Urinary bladder (tissue), 4 donors: ENCODE results near the gene GALNT17. TPM values are rescaled to one million over a fixed set of nuclear protein-coding genes. Genes with fewer than 3 reads are reported as not detected.
A peak's percentile ranks its signal among the peaks of the same experiment; 100 is the strongest.

Source experiments
- DNase-seq: peaks from one replicate; pipeline ENCODE4 v3.0.0-alpha.2; 2015; ENCODE audit errors: extremely low spot score
- H3K27ac ChIP-seq: one replicate; pipeline ENCODE4 v1.5.1; 2013; ENCODE audit warnings: low read depth, mild to moderate bottlenecking, moderate library complexity
- H3K36me3 ChIP-seq: one replicate; pipeline ENCODE4 v1.6.1; 2013; ENCODE audit warnings: mild to moderate bottlenecking, moderate library complexity; ENCODE audit not compliant: insufficient read depth
- H3K4me1 ChIP-seq: one replicate; pipeline ENCODE4 v1.6.1; 2013; ENCODE audit warnings: mild to moderate bottlenecking, moderate library complexity; ENCODE audit not compliant: insufficient read depth
- H3K4me3 ChIP-seq: one replicate; pipeline ENCODE4 v1.5.1; 2013; ENCODE audit warnings: low read depth, low read length
- WGBS: extraction: QIAGEN DNeasy Blood & Tissue Kit; methylation state at CpG from one replicate; pipeline ENCODE4 v1.1.7; 2013; 5-methylcytosine and 5-hydroxymethylcytosine counted together
- polyA plus RNA-seq: library from polyadenylated mRNA; stranded (reverse); fragments of 200-250 nt; gene quantifications from one replicate; pipeline ENCODE4 v1.2.3, GENCODE V29; 2013
- total RNA-seq: library from RNA; depleted of rRNA; stranded (reverse); fragments of >200 nt; gene quantifications from one replicate; pipeline ENCODE4 v1.2.3, GENCODE V29; 2014
- donor health status: healthy with polysubstance abuse.
- donor health status: healthy.

GALNT17 gene
- total and polyA plus RNA-seq, 2 donors: 27.0 to 45.8 TPM

DNA sequence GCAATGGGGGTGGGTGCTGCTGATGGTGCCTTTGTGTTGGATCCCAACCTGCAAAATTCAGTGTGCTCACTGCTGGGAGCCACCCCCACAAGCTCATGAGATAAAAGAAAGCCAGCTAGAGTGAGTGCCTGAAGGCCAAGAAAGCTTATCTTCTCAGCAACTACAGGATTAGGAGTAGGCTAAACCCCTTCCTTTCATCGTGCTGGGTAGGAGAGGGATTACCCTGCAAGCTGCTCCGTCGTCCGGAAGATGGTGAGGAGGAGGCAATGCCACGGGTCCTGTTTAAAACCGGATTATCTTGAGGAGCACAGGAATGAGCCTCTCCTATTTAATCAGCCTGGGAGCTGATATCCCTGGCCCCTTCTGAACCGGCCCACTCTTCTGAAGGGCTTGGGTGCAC is 258.0 kb downstream of the GALNT17 start:
- 42% methylated on average over 7 of the region's 7 CpGs for WGBS
- Histone ChIP-seq H3K4me3 (no peak overlapping the region), H3K4me1 (no peaks in the 10 kb centered on the region), H3K27ac (no peak overlapping the region), H3K36me3 (no peaks in the 10 kb centered on the region)
- no peak for DNase-seq

DNA sequence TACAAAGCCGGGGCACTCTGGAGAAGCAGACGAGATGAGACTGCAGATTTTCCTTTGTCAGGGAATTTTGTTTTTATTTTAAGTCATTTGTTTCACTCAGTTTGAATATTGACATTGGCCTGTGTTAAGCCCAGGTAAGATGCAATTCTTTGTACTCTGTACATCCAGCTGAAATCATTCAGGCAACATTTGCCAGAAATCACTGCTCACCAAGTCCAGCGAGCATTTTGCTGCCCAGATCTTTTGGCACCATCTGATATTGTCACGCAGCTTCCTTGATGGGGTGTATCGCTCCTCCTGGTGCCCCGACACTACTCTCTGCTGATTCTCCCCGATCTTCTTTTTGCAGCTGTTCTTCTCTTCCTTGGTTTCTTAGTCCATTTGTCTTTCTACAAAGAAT is 261.7 kb downstream of the GALNT17 start:
- no peaks in the 10 kb centered on the region for H3K4me1 ChIP-seq
- no peaks in the 10 kb centered on the region for H3K36me3 ChIP-seq
- no peak for DNase-seq
- 88% methylated on average over 7 of the region's 7 CpGs for WGBS
- H3K27ac ChIP-seq: no peak overlapping the region
- H3K4me3 ChIP-seq: no peak overlapping the region

DNA sequence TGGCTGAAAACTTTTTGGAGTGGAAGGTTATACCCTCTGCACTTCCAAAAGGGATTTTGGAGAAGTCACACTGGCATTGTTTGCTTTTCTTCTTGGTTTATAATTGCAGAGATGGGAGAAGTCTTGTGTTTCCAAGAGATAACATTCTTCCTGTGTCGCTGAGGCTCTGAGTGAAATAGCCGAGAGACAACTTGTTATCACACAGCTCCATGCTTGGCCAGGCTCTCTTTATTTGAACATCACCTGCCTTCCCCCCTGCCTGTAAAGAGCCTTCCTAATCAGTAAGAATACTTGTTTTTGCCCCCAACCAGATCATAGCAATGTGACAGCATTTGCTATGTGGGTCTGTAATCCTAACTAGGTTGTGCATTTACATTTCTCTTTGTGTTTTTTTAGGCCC is 270.7 kb downstream of the GALNT17 start:
- DNase-seq: no peak
- Histone ChIP-seq H3K27ac (no peak overlapping the region), H3K36me3 (no peaks in the 10 kb centered on the region), H3K4me1 (no peaks in the 10 kb centered on the region), H3K4me3 (no peak overlapping the region)
- WGBS: 60% methylated on average over 2 of the region's 2 CpGs

DNA sequence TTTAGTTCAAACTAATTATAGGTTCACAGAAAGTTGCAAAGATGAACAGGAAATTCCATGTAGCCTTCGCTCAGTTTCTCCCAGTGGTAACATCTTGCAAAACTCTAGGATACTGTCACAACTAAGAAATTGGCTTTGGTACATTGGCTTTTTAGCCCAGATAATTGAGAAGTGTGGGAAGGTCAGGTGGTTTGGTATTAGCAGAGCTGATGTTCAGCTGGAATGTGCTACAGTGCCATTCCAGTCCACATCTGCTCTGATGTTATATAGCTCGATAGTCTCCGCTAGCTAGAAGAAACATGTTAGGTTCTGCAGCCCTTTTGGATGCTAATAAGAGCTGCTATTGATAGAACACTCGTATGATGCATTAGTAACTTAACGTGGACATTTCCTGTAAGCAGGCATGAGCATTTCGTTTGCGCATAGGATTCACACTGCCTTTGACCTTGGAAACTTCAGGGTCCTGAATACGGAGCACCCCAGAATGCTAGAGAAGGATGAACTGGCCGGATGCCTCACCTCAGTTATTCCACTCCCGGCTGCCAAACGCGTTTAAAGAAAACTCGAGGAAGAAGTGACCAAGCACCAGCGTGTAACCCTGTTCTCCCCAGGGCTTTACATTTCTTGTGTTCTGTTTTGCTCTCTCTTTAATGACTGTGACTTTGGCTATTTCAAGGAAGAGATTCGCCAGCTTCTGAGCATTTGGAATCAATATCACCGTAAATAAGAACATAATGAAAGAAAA is 271.4 kb downstream of the GALNT17 start:
- WGBS: 82% methylated on average over 16 of the region's 16 CpGs
- no peak overlapping the region for H3K27ac ChIP-seq
- DNase-seq: no peak
- no peaks in the 10 kb centered on the region for H3K4me1 ChIP-seq
- no peaks in the 10 kb centered on the region for H3K36me3 ChIP-seq
- no peak overlapping the region for H3K4me3 ChIP-seq

- 86% methylated on average over 2 of the region's 2 CpGs for WGBS
- Histone ChIP-seq H3K27ac (no peak overlapping the region), H3K4me1 (no peaks in the 10 kb centered on the region), H3K36me3 (no peaks in the 10 kb centered on the region), H3K4me3 (no peak overlapping the region)
- no peak for DNase-seq
Measured at GRCh38 chr7:71404726-71405345, 272.9 kb downstream of the GALNT17 start.

DNA sequence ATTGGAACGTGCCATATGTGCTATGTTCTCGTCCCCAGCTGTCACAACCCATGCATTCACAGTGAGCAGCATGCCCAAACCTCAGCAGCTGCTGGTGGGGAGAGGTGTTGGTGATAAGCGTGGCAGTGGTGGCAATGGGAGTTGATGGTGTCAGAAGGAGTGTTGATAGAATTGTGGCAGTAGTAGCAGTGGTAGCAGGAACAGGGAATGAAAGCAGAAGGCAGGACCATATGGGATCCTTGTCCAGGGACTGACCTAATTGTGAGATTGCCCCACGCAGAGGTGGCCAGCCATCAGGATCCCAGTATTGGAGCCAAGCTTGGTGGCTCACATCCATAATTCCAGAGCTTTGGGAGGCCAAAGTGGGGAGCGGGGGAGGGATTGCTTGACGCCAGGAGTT is 276.3 kb downstream of the GALNT17 start:
- Histone ChIP-seq H3K27ac (no peak overlapping the region), H3K4me1 (no peaks in the 10 kb centered on the region), H3K36me3 (no peaks in the 10 kb centered on the region), H3K4me3 (no peak overlapping the region)
- 88% methylated on average over 6 of the region's 6 CpGs for WGBS
- DNase-seq: no peak

GRCh38 chr7:71409550-71410157 is 277.7 kb downstream of the GALNT17 start:
- no peak overlapping the region for H3K27ac ChIP-seq
- H3K36me3 ChIP-seq: no peaks in the 10 kb centered on the region
- no peak overlapping the region for H3K4me3 ChIP-seq
- no peak for DNase-seq
- 79% methylated on average over 3 of the region's 3 CpGs for WGBS
- no peaks in the 10 kb centered on the region for H3K4me1 ChIP-seq

GRCh38 chr7:71411475-71411874 is 279.5 kb downstream of the GALNT17 start:
- no peaks in the 10 kb centered on the region for H3K4me1 ChIP-seq
- no peak for DNase-seq
- no peaks in the 10 kb centered on the region for H3K36me3 ChIP-seq
- 92% methylated on average over 3 of the region's 3 CpGs for WGBS
- H3K4me3 ChIP-seq: no peak overlapping the region
- H3K27ac ChIP-seq: no peak overlapping the region

DNA sequence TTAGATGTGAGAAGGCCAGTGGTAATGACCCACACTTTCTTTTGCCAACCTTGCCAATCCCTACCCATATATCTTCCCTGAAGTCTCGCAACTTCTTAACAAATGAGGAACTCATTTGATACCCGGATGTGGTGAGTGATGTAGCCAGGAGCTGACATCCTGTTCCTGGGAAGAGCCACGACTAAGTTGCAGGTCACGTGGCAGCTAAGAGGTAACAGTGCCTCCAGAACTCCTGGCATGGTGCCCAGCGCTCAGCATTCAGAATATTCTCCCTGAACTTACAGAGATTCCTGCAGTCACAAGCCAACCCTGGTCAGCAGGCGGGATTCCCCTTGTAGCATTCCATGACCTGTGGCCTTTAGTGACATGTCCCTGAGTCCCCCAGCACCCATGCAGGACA is 282.5 kb downstream of the GALNT17 start:
- no peak for DNase-seq

GRCh38 chr7:71419546-71420337 is 287.8 kb downstream of the GALNT17 start:
- WGBS: 73% methylated on average over 12 of the region's 12 CpGs
- no peaks in the 10 kb centered on the region for H3K36me3 ChIP-seq
- no peaks in the 10 kb centered on the region for H3K4me1 ChIP-seq
- no peak for DNase-seq
- H3K27ac ChIP-seq: no peak overlapping the region
- H3K4me3 ChIP-seq: no peak overlapping the region

More for the DNA sequence above, 282.5 kb downstream of the GALNT17 start:
- Histone ChIP-seq H3K27ac (no peak overlapping the region), H3K4me1 (no peaks in the 10 kb centered on the region), H3K36me3 (no peaks in the 10 kb centered on the region), H3K4me3 (no peak overlapping the region)
- 66% methylated on average over 6 of the region's 6 CpGs for WGBS

- no peak for DNase-seq
- no peak overlapping the region for H3K4me3 ChIP-seq
- WGBS: 78% methylated on average over 2 of the region's 2 CpGs
- H3K4me1 ChIP-seq: no peaks in the 10 kb centered on the region
- no peak overlapping the region for H3K27ac ChIP-seq
- H3K36me3 ChIP-seq: no peaks in the 10 kb centered on the region
Measured at GRCh38 chr7:71422104-71422503, 290.2 kb downstream of the GALNT17 start.

GRCh38 chr7:71424166-71425035 is 292.5 kb downstream of the GALNT17 start:
- Histone ChIP-seq H3K4me3 (no peak overlapping the region), H3K27ac (no peak overlapping the region), H3K4me1 (no peaks in the 10 kb centered on the region), H3K36me3 (no peaks in the 10 kb centered on the region)
- 46% methylated on average over 9 of the region's 9 CpGs for WGBS
- DNase-seq: peak; percentile 17

DNA sequence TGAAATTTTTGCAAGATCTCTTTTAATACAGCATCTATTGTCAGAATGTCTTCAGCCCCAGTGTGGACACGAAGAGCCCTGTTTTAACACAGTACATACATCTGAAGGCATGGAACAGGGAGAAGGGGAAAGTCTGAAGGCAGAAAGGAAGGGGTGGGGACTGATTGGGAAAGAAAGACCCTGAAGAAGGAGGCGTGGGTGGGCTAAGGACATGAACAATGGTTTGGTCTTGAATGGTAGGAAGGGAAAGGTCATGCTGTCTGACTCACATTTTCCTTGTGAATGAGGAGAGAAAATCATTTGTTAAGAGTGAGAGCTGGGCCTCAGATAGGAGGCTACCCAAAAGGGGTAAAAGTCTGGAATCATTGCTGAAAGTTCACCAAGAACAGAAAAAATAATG is 297.1 kb downstream of the GALNT17 start:
- Histone ChIP-seq H3K4me1 (no peaks in the 10 kb centered on the region), H3K4me3 (no peak overlapping the region), H3K27ac (no peak overlapping the region), H3K36me3 (no peaks in the 10 kb centered on the region)
- WGBS: 74% methylated on average over 2 of the region's 2 CpGs
- DNase-seq: no peak
